Colon (tissue), 2 donors: Measurements from ENCODE around the gene ZNF700.
"Not testable (repeated sequence)": the region's sequence is repeated elsewhere in the genome, so short reads cannot be mapped to it uniquely, and the experiment has no call there.

ENCODE experiments used
- FAIRE-seq: peaks from 2 replicates; lab custom pipeline; 2012; peaks lifted over from hg19 to GRCh38; lab: Jason Lieb, UNC
- donor health status: control.
- donor health status: control.

The ZNF700 gene

GRCh38 chr19:11989112-11989456 is 64.2 kb downstream of the ZNF700 start:
- FAIRE-seq, result no peak

- FAIRE-seq, result not testable (repeated sequence)
These were observed 67.0 kb downstream of the ZNF700 start for GRCh38 chr19:11991921-11992320.

GRCh38 chr19:11995174-11995573 is 70.3 kb downstream of the ZNF700 start:
- FAIRE-seq, result no peak
